Adipocyte (in vitro differentiated cells): ENCODE results near the gene COMMD8.

ENCODE experiments used
- DNase-seq: peaks from one replicate; pipeline ENCODE4 v3.0.0-alpha.2; 2015; ENCODE audit warnings: low read depth
- H3K27me3 ChIP-seq: replicated peaks from 2 replicates; pipeline ENCODE4 v1.7.0; 2013; ENCODE audit warnings: mild to moderate bottlenecking, low read length, moderate library complexity; ENCODE audit not compliant: control insufficient read depth, insufficient read depth
- H3K36me3 ChIP-seq: 2 replicates; pipeline ENCODE4 v1.7.0; 2013; ENCODE audit warnings: low read length, mild to moderate bottlenecking, moderate library complexity; ENCODE audit not compliant: control insufficient read depth, insufficient read depth, severe bottlenecking
- H3K4me1 ChIP-seq: 2 replicates; pipeline ENCODE4 v1.7.0; 2013; ENCODE audit warnings: mild to moderate bottlenecking, low read length, moderate library complexity; ENCODE audit not compliant: control insufficient read depth, insufficient read depth
- H3K4me3 ChIP-seq: 2 replicates; pipeline ENCODE4 v1.7.0; 2013; ENCODE audit warnings: mild to moderate bottlenecking, low read length, moderate library complexity
- H3K9ac ChIP-seq: 2 replicates; pipeline ENCODE4 v1.7.0; 2013; ENCODE audit warnings: mild to moderate bottlenecking, low read length, moderate library complexity
- H3K9me3 ChIP-seq: 2 replicates; pipeline ENCODE4 v1.7.0; 2013; ENCODE audit warnings: mild to moderate bottlenecking, low read length, moderate library complexity; ENCODE audit not compliant: control insufficient read depth

COMMD8 gene

DNA sequence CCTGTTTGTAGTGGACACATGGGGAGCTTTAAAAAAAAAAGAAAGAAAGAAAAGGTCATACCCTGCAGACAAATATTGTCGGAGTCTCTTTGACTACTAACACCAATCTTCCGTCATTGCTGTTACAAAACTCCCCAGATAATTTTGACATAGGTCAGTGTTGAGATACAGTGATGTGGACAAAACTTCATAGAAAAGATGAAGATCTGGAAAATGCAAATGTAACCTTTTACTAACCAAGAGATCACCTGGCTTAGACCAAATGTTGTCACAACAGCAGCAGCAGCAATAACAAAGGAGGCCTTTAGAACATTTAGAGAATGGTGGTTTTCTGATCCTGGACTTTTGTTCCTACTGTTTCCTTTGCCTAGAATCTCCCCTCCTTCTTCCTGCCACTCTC lies 8.1 kb upstream of the COMMD8 start:
- peaks cover 12% of the 10 kb centered on the region for H3K4me1 ChIP-seq
- no peaks in the 10 kb centered on the region for H3K27me3 ChIP-seq
- no peak overlapping the region for H3K4me3 ChIP-seq
- no peaks in the 10 kb centered on the region for H3K9me3 ChIP-seq
- no peaks in the 10 kb centered on the region for H3K36me3 ChIP-seq
- no peak for DNase-seq
- H3K9ac ChIP-seq = no peak overlapping the region

DNA sequence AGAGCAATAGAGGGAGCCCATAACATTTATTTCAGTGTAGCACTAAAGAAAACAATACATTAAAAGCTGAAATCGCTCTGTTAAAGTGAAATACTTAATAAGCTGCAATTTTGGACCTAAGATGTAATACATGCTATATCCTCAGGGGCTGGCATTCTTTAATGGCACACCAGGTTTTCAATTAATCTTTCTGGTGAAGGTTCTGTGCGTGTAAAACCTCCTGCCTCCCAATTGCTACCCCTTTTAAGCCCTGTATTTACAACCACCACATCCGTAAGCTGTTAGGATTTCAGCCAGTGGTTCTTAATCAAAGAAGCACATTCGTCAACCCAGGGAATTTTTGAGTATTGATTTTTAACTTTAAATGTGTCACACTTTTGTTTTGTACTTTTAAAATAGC lies 7.6 kb upstream of the COMMD8 start:
- Histone ChIP-seq H3K9ac (no peak overlapping the region), H3K36me3 (no peaks in the 10 kb centered on the region)
- DNase-seq = no peak

DNA sequence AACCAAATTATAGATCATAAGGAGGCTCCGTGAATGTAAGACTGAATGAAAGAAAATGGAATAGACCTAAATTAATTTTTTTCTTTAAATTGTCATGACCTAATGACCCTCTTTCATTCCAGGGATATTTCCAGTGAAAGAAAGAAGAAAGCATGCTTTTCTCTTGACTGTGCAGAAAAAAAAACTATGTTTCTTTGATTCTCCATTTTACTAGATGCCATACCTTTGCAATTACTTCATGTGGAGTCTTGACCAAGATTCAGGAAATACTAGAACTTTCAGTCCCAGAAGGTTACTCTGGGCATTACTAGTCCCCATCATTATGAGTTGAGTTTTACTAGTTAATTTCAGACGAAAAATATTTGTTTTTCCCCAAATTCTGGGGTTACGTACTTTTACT lies 6.4 kb upstream of the COMMD8 start:
- Histone ChIP-seq H3K4me1 (peaks cover 12% of the 10 kb centered on the region), H3K27me3 (no peaks in the 10 kb centered on the region), H3K9ac (no peak overlapping the region), H3K36me3 (no peaks in the 10 kb centered on the region), H3K9me3 (no peaks in the 10 kb centered on the region), H3K4me3 (no peak overlapping the region)
- peak; percentile 41 for DNase-seq

More for the DNA sequence above, 7.6 kb upstream of the COMMD8 start:
- H3K4me1 ChIP-seq = peaks cover 12% of the 10 kb centered on the region
- no peak overlapping the region for H3K4me3 ChIP-seq
- no peaks in the 10 kb centered on the region for H3K9me3 ChIP-seq
- H3K27me3 ChIP-seq = no peaks in the 10 kb centered on the region

DNA sequence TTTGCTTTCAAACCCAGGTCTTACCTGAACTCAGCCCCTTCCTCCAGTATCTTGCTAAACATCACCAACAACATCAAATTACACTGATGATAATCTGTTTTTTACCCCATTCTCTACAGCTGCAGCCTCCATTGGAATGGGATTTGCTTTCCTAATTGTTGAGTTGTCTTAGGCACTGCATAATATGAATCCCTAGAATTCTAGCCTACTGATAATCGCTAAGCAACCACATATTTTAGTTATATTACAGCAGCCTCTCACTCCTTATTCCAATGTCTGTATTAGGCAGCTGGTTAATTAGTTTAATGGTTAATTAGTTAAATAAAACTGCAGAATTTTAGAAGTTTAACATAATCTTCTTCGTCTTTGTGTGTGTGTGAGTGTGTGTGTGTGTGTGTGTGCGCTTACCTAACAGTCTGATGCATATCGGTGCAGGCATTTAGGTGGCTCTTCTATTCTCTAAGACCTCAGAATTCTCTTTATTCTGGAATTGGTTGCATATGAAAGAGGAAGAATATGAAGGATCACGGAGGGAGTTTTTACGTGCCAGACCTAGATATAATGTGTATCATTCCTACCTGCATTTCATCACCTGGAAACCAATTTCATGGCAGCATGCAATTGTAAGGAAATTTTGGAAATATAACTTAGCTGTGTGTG lies 5.3 kb upstream of the COMMD8 start:
- H3K9me3 ChIP-seq = no peaks in the 10 kb centered on the region
- no peak overlapping the region for H3K4me3 ChIP-seq
- no peak overlapping the region for H3K9ac ChIP-seq
- no peaks in the 10 kb centered on the region for H3K36me3 ChIP-seq
- H3K27me3 ChIP-seq = no peaks in the 10 kb centered on the region
- peaks cover 12% of the 10 kb centered on the region for H3K4me1 ChIP-seq
- DNase-seq = peak; percentile 45

DNA sequence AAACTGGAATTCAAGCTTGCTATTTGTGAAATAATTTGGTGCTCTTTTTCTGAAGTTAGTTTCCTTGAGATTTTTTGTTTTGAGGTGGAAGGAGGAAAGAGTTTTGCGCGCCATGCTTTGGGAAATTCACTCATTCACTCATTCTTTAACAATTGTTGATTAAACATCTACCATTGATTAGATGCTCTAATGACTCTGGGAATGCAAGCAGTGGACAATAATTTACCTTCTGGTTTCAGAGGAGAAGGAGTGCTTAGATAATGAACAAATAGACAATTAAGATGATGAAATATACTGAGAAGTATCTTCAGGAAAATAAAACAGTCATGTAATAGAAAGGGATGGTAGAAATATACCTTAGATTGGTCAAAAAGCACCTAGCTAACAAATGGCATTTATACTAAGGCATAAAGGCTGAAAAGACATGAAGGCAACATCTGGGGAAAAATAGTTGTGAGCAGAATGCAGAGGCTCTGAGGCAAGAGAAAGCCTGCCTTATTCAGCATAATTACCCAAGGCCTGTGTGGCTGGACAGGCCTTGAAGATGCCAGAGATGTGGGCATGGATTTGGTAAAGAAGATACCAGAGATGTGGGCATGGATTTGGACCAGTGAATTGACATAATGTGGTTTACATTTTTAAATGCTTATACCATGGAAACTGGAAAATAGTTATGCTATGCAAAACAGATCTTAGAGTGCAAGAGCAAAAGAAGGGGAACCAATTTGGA lies 2.7 kb upstream of the COMMD8 start:
- Histone ChIP-seq H3K36me3 (no peaks in the 10 kb centered on the region), H3K9me3 (no peaks in the 10 kb centered on the region), H3K4me3 (no peak overlapping the region), H3K27me3 (no peaks in the 10 kb centered on the region), H3K4me1 (peaks cover 17% of the 10 kb centered on the region), H3K9ac (no peak overlapping the region)
- no peak for DNase-seq

DNA sequence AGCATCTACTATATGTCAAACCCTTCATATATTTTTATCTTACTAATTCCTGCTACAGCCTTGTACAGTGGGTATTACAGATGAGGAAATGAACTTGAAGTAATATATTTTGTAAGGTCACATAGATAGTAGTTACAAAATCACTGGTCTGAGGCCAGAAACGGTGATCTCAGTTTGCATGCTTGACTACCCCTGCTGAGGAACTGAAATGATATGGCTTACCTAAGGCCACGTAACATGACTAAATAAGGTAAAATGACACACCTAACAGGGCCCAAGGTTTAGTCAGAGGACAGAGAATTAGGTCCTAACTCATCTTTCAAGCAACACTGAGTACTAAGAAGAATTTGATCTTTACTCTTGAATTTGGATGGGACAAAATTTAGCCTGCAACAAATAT lies 1.5 kb upstream of the COMMD8 start:
- H3K27me3 ChIP-seq = no peaks in the 10 kb centered on the region
- H3K9me3 ChIP-seq = no peaks in the 10 kb centered on the region
- no peak overlapping the region for H3K4me3 ChIP-seq
- H3K9ac ChIP-seq = no peak overlapping the region
- H3K36me3 ChIP-seq = no peaks in the 10 kb centered on the region
- H3K4me1 ChIP-seq = peaks cover 15% of the 10 kb centered on the region
- DNase-seq = no peak

DNA sequence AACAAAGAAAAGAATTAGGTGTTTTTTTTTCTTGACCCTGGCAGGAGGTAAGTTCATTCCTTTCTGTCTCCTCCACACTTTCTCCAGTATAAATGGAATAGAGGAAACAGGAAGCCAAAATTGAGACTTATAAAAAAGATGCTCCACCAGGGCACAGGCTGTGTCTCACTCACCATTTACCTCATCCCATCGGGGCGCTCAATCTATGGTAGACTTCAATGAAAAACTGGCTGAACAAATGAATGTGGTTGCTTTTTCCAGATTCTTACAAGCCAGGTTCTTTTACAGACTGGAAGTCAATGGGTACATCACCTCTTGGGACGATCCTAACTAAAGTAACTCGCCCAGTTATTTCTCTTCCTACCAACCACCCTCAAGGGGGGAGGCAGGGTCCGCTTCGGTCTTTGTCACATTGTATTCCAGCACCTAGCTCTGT lies 685 bp downstream of the COMMD8 start:
- H3K9me3 ChIP-seq = no peaks in the 10 kb centered on the region
- peaks cover 5% of the 10 kb centered on the region for H3K4me1 ChIP-seq

DNA sequence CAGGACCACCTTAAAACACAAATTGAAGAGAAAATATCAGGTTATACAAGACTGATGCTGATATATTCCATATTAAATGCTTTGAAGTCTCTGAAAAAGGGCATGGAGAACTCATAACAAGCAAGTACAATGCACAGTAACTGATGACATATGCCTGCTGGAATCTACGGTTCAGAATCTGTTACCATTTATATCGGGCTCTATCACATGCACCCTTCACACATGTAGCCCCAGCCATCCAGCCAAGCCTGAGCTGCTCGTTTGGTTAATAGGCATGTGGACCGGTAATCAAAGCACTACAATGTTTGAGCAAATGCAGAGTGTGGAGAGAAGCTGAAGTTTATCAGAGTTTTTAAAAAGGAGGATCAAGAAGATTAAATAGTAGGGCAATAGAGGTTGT lies 11.8 kb downstream of the COMMD8 start:
- Histone ChIP-seq H3K27me3 (no peaks in the 10 kb centered on the region), H3K4me1 (no peaks in the 10 kb centered on the region), H3K4me3 (no peak overlapping the region), H3K9me3 (no peaks in the 10 kb centered on the region), H3K9ac (no peak overlapping the region), H3K36me3 (peaks cover 39% of the 10 kb centered on the region)
- DNase-seq = peak; percentile 34

More for the DNA sequence above, 685 bp downstream of the COMMD8 start:
- peak overlapping the region; percentile 95 for H3K4me3 ChIP-seq
- H3K36me3 ChIP-seq = peaks cover 6% of the 10 kb centered on the region
- peak overlapping the region; percentile 86 for H3K9ac ChIP-seq
- peak; percentile 15 for DNase-seq
- H3K27me3 ChIP-seq = no peaks in the 10 kb centered on the region

- DNase-seq = no peak
- no peaks in the 10 kb centered on the region for H3K4me1 ChIP-seq
Observed at GRCh38 chr4:47444031-47444430, 19.5 kb downstream of the COMMD8 start.

GRCh38 chr4:47442980-47443379 lies 20.5 kb downstream of the COMMD8 start:
- no peak for DNase-seq
- Histone ChIP-seq H3K4me1 (no peaks in the 10 kb centered on the region), H3K4me3 (no peak overlapping the region)

More at GRCh38 chr4:47444031-47444430, 19.5 kb downstream of the COMMD8 start:
- Histone ChIP-seq H3K27me3 (no peaks in the 10 kb centered on the region), H3K36me3 (no peaks in the 10 kb centered on the region), H3K9ac (no peak overlapping the region), H3K4me3 (no peak overlapping the region), H3K9me3 (no peaks in the 10 kb centered on the region)

DNA sequence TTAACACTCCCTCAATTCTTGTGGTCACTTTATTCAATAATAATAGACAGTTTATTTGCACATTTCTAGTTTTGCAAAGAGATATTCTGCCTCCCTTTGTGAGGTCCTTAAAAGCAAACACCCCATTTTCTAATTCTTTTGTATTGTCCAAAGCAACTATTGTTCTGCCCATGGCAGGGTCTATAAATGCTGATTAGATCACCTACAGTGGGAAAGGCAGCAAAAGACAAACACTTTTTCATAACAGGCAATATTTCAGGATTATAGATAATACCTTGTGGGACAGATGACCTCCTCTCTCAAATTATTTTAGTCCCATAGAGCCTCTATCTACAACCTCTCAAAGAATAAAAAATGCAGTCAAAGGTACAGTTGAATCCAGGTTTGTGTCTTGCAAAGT lies 28.6 kb downstream of the COMMD8 start:
- DNase-seq = no peak
- Histone ChIP-seq H3K36me3 (no peaks in the 10 kb centered on the region), H3K4me1 (no peaks in the 10 kb centered on the region), H3K4me3 (no peak overlapping the region), H3K27me3 (no peaks in the 10 kb centered on the region), H3K9me3 (no peaks in the 10 kb centered on the region), H3K9ac (no peak overlapping the region)

More at GRCh38 chr4:47442980-47443379, 20.5 kb downstream of the COMMD8 start:
- no peaks in the 10 kb centered on the region for H3K36me3 ChIP-seq
- H3K27me3 ChIP-seq = no peaks in the 10 kb centered on the region
- no peaks in the 10 kb centered on the region for H3K9me3 ChIP-seq
- H3K9ac ChIP-seq = no peak overlapping the region
